Left forelimb (tissue), 1 donor: ENCODE measurements around the gene TRPM5.

Experiments used
- DNase-seq: peaks from one replicate; pipeline ENCODE4 v3.0.0-alpha.2; 2018; ENCODE audit warnings: low spot score

The TRPM5 gene

DNA sequence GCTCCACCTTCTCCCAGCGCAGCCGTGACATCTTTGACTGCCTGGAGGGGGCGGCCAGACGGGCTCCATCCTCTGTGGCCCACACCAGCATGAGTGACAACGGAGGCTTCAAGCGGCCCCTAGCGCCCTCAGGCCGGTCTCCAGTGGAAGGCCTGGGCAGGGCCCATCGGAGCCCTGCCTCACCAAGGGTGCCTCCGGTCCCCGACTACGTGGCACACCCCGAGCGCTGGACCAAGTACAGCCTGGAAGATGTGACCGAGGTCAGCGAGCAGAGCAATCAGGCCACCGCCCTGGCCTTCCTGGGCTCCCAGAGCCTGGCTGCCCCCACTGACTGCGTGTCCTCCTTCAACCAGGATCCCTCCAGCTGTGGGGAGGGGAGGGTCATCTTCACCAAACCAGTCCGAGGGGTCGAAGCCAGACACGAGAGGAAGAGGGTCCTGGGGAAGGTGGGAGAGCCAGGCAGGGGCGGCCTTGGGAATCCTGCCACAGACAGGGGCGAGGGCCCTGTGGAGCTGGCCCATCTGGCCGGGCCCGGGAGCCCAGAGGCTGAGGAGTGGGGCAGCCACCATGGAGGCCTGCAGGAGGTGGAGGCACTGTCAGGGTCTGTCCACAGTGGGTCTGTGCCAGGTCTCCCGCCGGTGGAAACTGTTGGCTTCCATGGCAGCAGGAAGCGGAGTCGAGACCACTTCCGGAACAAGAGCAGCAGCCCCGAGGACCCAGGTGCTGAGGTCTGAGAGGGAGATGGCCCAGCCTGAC, 41.2 kb downstream of the TRPM5 start:
- DNase-seq: no peak

DNA sequence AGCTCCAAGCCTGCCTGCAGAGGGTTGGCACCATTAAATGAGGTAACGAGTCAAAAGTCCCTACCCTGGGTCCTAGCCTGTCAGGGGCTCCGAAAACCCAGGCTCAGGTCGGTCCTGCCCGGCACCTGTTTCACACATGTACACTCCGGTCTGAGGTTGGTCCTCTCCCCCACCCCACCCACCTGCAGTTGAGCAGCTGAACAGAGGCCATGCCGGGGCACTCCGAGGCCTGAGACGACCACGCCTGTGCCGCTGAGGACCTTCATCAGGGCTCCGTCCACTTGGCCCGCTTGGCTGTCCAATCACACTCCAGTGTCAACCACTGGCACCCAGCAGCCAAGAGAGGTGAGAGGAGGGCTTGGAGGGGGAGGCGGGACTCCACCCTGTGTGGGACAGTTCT, 42.2 kb downstream of the TRPM5 start:
- DNase-seq: no peak

DNA sequence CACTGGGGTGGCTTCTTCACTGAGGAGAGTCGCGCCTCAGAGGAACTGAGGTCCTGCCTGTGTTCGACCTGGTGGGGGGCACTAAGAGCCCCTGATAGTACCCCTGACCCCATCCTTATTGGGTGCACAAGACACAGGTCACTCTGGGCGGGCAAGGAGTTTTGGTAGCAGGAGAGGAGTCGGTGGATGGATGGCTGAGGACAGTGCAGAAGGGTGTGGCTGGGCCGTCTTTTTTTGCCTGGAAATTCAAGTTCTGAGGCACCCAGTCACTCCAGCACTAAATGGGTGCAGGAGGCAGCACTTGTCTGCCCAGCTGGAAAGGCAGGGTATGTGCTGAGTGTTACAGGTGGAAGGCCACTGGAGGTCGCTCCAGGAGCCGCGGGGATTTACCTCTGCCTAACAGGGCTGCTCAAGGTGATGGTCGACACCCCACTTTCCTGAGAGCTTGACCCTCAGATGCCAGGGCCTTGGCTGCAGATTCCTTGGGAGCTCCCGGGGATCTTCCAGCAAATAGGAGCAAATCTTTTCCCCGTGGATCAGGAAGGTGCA, 42.8 kb downstream of the TRPM5 start:
- DNase-seq: no peak

DNA sequence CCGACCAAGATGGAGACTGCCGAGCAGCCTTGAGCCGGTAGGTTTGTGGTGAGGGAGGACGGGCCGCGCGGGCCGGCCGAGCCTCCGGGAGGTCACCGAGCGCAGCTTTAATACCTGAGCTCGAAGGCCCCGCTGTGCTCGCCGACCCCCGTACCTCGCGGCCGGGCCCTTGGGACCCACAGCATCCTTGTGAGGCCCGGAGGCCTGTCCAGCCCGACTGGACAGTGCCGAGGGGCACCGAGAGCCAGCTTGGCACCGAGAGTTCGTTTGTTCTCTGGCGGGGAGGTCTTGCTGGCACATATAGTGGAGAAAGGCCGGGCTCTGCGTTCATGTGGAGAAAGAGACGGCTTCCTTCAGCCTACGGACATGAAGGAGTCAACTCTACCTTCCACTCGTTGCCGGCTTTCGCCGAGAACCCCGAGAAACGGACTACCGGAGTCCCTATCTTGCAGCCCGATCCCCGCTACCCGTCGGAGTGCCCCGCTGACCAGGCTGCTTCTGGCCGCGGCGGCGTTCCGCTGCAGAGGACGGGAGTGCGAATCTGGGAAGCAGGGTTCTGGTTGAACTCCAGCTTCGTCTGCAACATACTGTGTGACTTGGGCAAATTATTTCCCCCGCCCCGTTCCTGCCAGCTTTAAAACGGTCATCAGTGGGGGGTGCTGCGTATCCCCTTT, 43.4 kb downstream of the TRPM5 start:
- no peak for DNase-seq

DNA sequence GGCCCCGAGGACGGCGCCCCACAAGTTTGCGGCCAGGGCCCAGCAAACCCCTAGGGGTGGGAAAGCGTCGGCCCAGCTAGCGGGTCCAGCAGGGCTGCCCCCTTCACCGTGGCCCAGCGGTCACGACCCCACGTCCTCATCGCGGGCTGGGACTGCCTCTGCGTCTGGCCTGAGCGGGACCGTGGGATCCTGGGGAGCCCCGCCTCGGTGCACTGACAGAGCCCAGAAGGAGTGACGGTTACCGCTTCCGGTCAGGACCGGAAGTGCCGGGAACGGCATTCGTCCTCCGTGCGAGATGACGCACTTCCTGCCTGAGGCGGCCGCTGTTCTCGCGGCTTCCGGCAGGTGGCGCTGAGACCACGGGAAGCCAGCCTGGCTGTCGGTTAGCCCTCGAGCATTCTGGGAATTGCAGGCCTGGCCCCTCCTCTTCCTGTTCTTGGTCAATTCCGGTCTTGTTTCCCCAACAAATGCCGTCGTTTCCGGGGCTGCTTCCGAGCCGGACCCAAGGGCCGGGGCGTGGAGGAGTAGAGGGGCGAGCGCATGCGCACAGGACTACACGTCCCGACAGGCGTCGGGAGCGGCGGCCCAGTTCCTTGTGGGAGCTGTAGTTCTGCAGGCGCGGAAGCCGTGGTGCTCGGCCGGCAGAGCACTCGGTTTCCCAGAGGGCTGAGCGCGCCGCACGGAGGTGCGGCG, 44.1 kb downstream of the TRPM5 start, which contains the start of gene TSSC4:
TSS of gene TSSC4 (plus strand) at position 682 of the 693 bp plus-strand sequence. CDS start 1,884 bp downstream, outside the sequence.
- peak; percentile 100 for DNase-seq

DNA sequence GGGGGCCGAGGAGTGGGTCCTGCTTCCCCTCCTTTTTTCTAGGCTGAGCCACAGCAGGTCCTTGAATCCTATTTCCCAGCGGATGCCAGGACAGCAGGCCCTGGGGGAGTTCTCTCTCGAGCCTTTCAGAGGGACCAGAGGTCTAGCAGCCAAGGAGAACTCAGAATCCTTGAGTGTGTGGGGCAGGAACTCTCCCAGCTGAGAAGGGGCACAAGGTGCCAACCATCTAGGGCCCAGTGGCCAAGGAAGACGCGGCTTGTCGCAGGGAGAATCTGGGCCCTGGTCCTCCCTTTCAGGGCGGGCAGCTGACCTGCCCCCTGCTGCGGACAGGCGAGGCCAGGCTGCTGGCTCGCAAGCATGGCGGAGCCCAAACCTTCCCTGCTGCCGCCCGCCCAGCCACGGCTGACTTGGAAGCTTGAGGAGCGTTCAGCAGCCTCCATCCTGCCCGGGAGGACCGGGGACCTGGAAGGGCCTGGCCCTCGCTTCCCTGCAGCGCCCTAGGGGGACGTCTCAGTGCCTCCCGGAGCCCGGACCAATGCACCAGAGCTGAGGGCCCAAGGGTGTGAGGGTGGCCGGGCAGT, 44.7 kb downstream of the TRPM5 start:
- DNase-seq: no peak

DNA sequence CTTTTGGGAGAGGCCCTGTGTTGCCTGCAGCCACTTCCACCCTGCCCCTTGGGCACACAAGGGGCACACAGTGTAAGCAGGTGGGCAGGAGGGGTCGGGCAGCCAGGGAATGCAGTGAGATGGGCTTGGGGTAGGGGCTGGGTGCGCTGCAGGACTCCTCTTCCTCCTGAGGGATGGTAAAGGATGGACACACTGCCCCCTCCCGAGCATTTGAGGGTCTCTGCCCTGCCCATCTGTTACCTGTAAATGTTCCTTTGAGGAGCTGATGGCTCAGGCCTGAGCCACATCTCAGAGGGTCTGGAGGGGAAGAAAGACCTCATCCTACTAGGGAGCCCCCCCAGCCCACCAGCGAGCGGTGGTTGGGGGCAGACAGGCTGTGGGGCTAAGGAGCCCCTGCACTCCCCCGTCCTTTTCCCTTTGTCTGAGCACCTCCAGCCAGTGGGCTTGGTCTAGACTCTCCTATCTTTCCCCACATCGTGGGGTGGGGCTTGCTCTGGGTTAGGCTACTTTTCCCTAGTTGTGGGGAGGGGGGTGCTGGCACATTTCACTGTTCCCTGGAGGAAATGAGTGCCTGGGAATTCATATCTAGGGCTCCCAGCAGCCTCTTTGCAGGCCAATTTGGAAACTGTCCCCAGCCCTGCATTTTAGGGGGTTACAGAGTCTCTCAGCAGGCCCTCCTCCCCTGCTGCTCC, 45.5 kb downstream of the TRPM5 start:
- no peak for DNase-seq

DNA sequence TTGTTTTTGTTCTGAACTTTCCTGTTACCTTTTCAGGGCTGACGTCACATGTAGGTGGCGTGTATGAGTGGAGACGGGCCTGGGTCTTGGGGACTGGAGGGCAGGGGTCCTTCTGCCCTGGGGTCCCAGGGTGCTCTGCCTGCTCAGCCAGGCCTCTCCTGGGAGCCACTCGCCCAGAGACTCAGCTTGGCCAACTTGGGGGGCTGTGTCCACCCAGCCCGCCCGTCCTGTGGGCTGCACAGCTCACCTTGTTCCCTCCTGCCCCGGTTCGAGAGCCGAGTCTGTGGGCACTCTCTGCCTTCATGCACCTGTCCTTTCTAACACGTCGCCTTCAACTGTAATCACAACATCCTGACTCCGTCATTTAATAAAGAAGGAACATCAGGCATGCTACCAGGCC, 47.3 kb downstream of the TRPM5 start:
- DNase-seq: no peak

DNA sequence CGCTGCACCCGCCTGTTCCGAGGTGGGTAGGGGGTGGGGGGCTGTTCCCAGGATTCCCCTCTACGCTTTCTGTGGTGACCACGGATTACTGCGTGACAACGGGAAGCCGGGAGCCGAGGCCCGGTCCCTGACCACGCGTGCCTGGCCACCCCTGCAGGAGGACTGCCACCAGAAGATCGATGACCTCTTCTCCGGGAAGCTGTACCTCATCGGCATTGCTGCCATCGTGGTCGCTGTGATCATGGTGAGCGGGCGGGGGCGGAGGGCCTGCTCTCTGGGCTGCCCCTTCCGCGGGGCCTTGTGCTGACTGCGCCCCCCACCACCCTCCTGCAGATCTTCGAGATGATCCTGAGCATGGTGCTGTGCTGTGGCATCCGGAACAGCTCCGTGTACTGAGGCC, 47.8 kb downstream of the TRPM5 start:
- DNase-seq: no peak

DNA sequence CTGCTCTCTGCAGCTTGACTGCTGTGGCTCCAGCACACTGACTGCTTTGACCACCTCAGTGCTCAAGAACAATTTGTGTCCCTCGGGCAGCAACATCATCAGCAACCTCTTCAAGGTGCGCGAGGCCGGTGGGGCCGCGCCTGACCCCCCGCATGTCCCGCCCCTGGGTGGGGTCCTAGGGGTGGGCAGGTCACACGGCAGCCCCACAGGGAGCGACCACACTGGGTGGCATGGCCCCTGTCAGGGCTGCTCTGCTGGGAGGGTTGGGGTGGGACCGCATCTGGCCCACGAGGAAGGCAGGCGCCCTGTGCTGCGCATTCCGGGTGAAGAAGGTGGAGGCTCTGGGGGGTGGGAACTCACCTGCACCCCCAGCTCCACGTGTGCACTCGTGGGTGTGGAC, 48.5 kb downstream of the TRPM5 start:
- no peak for DNase-seq

DNA sequence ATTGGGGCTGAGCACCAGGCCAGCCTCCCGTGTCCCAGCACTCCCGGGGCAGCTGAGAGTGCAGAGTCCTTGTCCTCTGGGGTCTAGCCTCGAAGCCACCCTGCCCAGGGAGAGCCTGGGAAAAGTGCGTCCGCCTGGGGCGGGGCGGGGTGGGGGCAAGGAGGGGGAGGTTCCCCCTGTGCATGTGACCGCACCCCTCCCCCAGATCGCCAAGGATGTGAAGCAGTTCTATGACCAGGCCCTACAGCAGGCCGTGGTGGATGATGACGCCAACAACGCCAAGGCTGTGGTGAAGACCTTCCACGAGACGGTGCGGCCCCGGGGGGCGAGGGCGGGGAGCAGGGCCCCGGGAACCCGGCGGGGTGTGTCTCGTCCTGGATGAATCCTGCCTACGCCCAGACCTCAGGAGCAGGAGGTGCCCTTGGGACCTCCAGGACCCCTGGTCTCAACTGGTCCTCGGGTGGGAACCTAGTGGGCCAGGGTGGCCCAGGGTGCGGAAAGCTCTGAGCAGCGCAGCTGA, 49.0 kb downstream of the TRPM5 start:
- no peak for DNase-seq

DNA sequence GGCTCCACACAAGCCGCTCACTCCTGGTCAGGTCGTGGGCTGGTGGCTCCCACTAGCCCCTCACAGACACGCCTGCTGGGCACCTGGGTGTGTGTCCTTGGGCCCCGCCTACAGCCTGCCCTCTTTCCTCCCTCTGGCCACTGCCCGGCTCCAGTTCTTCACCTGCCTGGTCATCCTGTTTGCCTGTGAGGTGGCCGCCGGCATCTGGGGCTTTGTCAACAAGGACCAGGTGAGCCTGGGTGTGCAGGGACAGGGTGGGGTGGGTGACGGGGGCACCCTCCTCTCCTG, 49.6 kb downstream of the TRPM5 start:
- no peak for DNase-seq
